Measurements from ENCODE around the gene HES1. TPM values are rescaled to one million over a fixed set of nuclear protein-coding genes. Genes with fewer than 3 reads are reported as not detected.

The HES1 gene
- polyA plus RNA-seq, 1 donor (not counting 4 experiments of a cell fraction or from before 2014, with no cell fraction given): 138 TPM

DNA sequence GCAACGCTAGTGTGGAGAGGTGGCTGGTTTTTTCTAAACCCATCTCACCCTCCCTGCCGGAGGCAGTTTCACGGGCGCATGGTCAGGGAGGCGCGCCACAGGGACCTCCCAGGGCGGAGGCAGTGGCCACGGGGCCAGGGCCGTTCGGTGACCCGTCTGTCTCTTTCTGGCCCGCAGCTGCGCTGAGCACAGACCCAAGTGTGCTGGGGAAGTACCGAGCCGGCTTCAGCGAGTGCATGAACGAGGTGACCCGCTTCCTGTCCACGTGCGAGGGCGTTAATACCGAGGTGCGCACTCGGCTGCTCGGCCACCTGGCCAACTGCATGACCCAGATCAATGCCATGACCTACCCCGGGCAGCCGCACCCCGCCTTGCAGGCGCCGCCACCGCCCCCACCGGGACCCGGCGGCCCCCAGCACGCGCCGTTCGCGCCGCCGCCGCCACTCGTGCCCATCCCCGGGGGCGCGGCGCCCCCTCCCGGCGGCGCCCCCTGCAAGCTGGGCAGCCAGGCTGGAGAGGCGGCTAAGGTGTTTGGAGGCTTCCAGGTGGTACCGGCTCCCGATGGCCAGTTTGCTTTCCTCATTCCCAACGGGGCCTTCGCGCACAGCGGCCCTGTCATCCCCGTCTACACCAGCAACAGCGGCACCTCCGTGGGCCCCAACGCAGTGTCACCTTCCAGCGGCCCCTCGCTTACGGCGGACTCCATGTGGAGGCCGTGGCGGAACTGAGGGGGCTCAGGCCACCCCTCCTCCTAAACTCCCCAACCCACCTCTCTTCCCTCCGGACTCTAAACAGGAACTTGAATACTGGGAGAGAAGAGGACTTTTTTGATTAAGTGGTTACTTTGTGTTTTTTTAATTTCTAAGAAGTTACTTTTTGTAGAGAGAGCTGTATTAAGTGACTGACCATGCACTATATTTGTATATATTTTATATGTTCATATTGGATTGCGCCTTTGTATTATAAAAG, 1.8 kb downstream of the HES1 start:
- Histone ChIP-seq H3K4me2 (ENCODE audit: control insufficient read depth, extremely low read depth, insufficient read depth, low read depth, low read length) (peak overlapping the region; percentile 86), H3K36me3 (ENCODE audit: control insufficient read depth in 2 of 2, extremely low read depth in 1 of 2, insufficient read depth in 2 of 2, low read length in 2 of 2) (no peaks in the 10 kb centered on the region), H3K4me1 (ENCODE audit: control insufficient read depth, extremely low read depth, insufficient read depth, low read length) (peaks cover 55% of the 10 kb centered on the region), H3K27ac (ENCODE audit: control insufficient read depth, insufficient read depth, low read length) (peak overlapping the region; percentile 97), H3K9ac (ENCODE audit: control insufficient read depth, extremely low read depth, insufficient read depth, low read length) (peak overlapping the region; percentile 98), H3K9me1 (ENCODE audit: control insufficient read depth, extremely low read depth, insufficient read depth, low read length) (no peaks in the 10 kb centered on the region), H3K9me3 (ENCODE audit: control insufficient read depth, low read depth, low read length) (no peaks in the 10 kb centered on the region), H3K4me3 (ENCODE audit: control insufficient read depth in 2 of 3, extremely low read depth in 1 of 3, insufficient read depth in 2 of 3, low read depth in 1 of 3, low read length in 3 of 3) (peak overlapping the region; percentile 76 to 98 (median 89)), H2AFZ (ENCODE audit: control insufficient read depth, low read length) (no peak overlapping the region), H3K79me2 (ENCODE audit: control insufficient read depth, insufficient read depth, low read length) (peaks cover 14% of the 10 kb centered on the region), H3K27me3 (ENCODE audit: control insufficient read depth, extremely low read depth, insufficient read depth, low read length) (no peaks in the 10 kb centered on the region), H4K20me1 (ENCODE audit: control insufficient read depth, extremely low read depth, insufficient read depth, low read length) (no peaks in the 10 kb centered on the region)
- dilution Hi-C loops (cut with MboI; ENCODE audit: extremely low pct_ligation_motif_present, low sequenced_read_pairs): no loop called here
- no peak for FAIRE-seq
- DNase-seq (ENCODE audit: low read depth, low spot score): no peak
- no peak for TF ChIP-seq EZH2 (IDR thresholded peaks at IDR 0.05; ENCODE audit: low read length)
- peak in 2 of 3 experiments; percentile 33 to 66 for TF ChIP-seq CTCF (optimal IDR thresholded peaks at IDR 0.05 in 1 of 3, IDR thresholded peaks at IDR 0.05 in 1 of 3, conservative IDR thresholded peaks at IDR 0.05 in 1 of 3; ENCODE audit: extremely low read depth in 1 of 3, insufficient read depth in 2 of 3, low read length in 3 of 3)

GRCh38 chr3:194138732-194139070, 2.8 kb downstream of the HES1 start:
- Histone ChIP-seq H3K27ac (ENCODE audit: control insufficient read depth, insufficient read depth, low read length) (peak overlapping the region; percentile 97), H4K20me1 (ENCODE audit: control insufficient read depth, extremely low read depth, insufficient read depth, low read length) (no peaks in the 10 kb centered on the region), H3K9ac (ENCODE audit: control insufficient read depth, extremely low read depth, insufficient read depth, low read length) (peak overlapping the region; percentile 98), H3K4me2 (ENCODE audit: control insufficient read depth, extremely low read depth, insufficient read depth, low read depth, low read length) (peak overlapping the region; percentile 86), H3K9me1 (ENCODE audit: control insufficient read depth, extremely low read depth, insufficient read depth, low read length) (no peaks in the 10 kb centered on the region), H3K4me1 (ENCODE audit: control insufficient read depth, extremely low read depth, insufficient read depth, low read length) (peaks cover 53% of the 10 kb centered on the region), H3K79me2 (ENCODE audit: control insufficient read depth, insufficient read depth, low read length) (peaks cover 14% of the 10 kb centered on the region), H3K27me3 (ENCODE audit: control insufficient read depth, extremely low read depth, insufficient read depth, low read length) (no peaks in the 10 kb centered on the region), H3K36me3 (ENCODE audit: control insufficient read depth in 2 of 2, extremely low read depth in 1 of 2, insufficient read depth in 2 of 2, low read length in 2 of 2) (no peaks in the 10 kb centered on the region), H2AFZ (ENCODE audit: control insufficient read depth, low read length) (no peak overlapping the region), H3K9me3 (ENCODE audit: control insufficient read depth, low read depth, low read length) (no peaks in the 10 kb centered on the region), H3K4me3 (ENCODE audit: control insufficient read depth in 2 of 3, extremely low read depth in 1 of 3, insufficient read depth in 2 of 3, low read depth in 1 of 3, low read length in 3 of 3) (peak overlapping the region; percentile 3 to 98 (median 18))
- FAIRE-seq (no peak), DNase-seq (ENCODE audit: low read depth, low spot score) (no peak)
- no peak for TF ChIP-seq EZH2 (IDR thresholded peaks at IDR 0.05; ENCODE audit: low read length)
- no peak for TF ChIP-seq CTCF (optimal IDR thresholded peaks at IDR 0.05 in 1 of 3, IDR thresholded peaks at IDR 0.05 in 1 of 3, conservative IDR thresholded peaks at IDR 0.05 in 1 of 3; ENCODE audit: extremely low read depth in 1 of 3, insufficient read depth in 2 of 3, low read length in 3 of 3)
- dilution Hi-C loops (cut with MboI; ENCODE audit: extremely low pct_ligation_motif_present, low sequenced_read_pairs): no loop called here

All from keratinocyte (primary cell).